Activated T-helper 9 cell treated with anti-CD3 and anti-CD28 coated beads, Interleukin-2, amount 50 U/mL, for 16 hours (primary cell): ENCODE data around the gene BCL2L12.
"Not testable (repeated sequence)": the region's sequence is repeated elsewhere in the genome, so short reads cannot be mapped to it uniquely, and the experiment has no call there.

Experiments used
- DNase-seq: peaks from one replicate; pipeline ENCODE4 v3.0.0-alpha.2; 2020; ENCODE audit warnings: low read depth

BCL2L12 gene

GRCh38 chr19:49665351-49666119, at the start of gene BCL2L12, which contains the start of gene IRF3:
BCL2L12 (plus strand) TSS chr19:49665933; CDS start chr19:49666693, 760 bp downstream.
IRF3 (minus strand) TSS chr19:49665857; CDS start chr19:49664838, 1,019 bp downstream.
- DNase-seq = peak; percentile 98

GRCh38 chr19:49616532-49616931, 49.2 kb upstream of the BCL2L12 start:
- DNase-seq = no peak

GRCh38 chr19:49616945-49617344, 48.8 kb upstream of the BCL2L12 start:
- DNase-seq = no peak

GRCh38 chr19:49617860-49618259, 47.9 kb upstream of the BCL2L12 start:
- not testable (repeated sequence) for DNase-seq

- DNase-seq = no peak
Observed at GRCh38 chr19:49624967-49625910, 40.5 kb upstream of the BCL2L12 start.

GRCh38 chr19:49626226-49626625, 39.5 kb upstream of the BCL2L12 start:
- DNase-seq = no peak

GRCh38 chr19:49629659-49630058, 36.1 kb upstream of the BCL2L12 start:
- no peak for DNase-seq

- DNase-seq = no peak
Observed at GRCh38 chr19:49631014-49631588, 34.6 kb upstream of the BCL2L12 start.

GRCh38 chr19:49631610-49632192, 34.0 kb upstream of the BCL2L12 start:
- no peak for DNase-seq

- no peak for DNase-seq
Observed at GRCh38 chr19:49632576-49632975, 33.2 kb upstream of the BCL2L12 start.

- not testable (repeated sequence) for DNase-seq
Observed at GRCh38 chr19:49633273-49633672, 32.5 kb upstream of the BCL2L12 start.

- no peak for DNase-seq
Observed at GRCh38 chr19:49635530-49636232, 30.1 kb upstream of the BCL2L12 start.

GRCh38 chr19:49636233-49636932, 29.4 kb upstream of the BCL2L12 start:
- DNase-seq = no peak

GRCh38 chr19:49637821-49638738, 27.7 kb upstream of the BCL2L12 start:
- DNase-seq = no peak

GRCh38 chr19:49639401-49640112, 26.2 kb upstream of the BCL2L12 start:
- DNase-seq = no peak

- peak; percentile 99 for DNase-seq
Observed at GRCh38 chr19:49640113-49640898, 25.4 kb upstream of the BCL2L12 start, which contains the start of gene RRAS. RRAS (minus strand) TSS chr19:49640143; CDS start chr19:49640098, 45 bp downstream.

- DNase-seq = peak; percentile 99
Observed at GRCh38 chr19:49641688-49642491, 23.8 kb upstream of the BCL2L12 start, which contains the start of gene SCAF1. SCAF1 (plus strand) TSS chr19:49642209; CDS start chr19:49645027, 2,818 bp downstream.
